ENCODE measurements around the gene ARSG. TPM values are rescaled to one million over a fixed set of nuclear protein-coding genes. Genes with fewer than 3 reads are reported as not detected.

The ARSG gene
- 19.5 and 20.0 TPM in 2 replicates for total RNA-seq (ENCODE audit: low replicate concordance)

DNA sequence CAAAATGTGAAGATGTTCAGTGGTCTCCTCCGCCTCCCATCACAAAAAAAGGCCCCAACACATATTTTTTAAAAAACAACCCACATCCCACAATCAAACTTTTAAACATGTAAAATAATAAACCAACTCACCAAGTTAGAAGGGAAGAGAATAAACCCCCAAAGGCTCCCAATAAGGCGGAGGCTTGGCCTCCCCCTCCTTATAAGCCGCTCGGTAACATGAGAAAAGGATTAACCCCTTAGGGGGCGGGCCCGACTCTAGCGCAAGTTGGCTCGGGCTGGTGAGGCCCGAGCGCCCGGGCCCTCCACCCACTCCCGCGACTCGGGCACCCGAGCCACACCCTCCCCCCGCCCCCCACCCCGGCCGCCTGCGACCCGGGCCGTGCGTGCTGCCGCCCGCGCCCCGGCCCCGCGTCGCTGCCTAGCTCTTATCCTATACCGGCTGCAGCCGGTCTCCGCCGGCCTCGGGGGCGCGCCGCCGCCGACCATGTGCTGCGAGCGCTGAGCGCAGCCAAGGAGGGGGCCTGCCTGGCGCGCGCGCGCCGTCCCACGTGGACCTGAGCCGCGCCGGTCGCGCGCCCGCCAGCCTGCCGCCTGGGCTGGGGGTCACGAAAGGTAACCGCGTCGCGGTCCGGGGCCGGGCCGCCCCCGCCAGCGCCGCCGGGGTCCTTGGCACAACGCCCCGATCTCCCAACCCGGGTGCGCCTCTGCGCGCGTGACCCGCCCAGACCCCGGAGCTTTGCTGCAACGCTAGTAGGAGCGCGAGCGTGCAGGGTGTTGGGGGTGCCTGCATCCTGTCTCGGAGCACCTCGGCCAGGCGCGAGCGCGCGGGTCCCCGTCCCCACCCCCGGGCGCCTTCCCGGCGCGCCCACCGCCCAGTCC, at the start of gene ARSG, which contains the start of gene SLC16A6:
TSS of gene ARSG (plus strand) at position 541 of the 881 bp plus-strand sequence. CDS start 15,999 bp downstream, outside the sequence.
TSS of gene SLC16A6 (minus strand) at position 173 of the 881 bp plus-strand sequence. CDS start 12,807 bp downstream, outside the sequence.
- H3K27ac Mint-ChIP-seq, result no peak within 1 kb of the TSS
- Histone ChIP-seq H3K27ac (peak within 1 kb of the TSS; percentile 45), H2AFZ (replicated peaks) (peak within 1 kb of the TSS; percentile 97), H3K27me3 (peaks cover 67% of the 10 kb centered on the region), H3K4me1 (peaks cover 36% of the 10 kb centered on the region), H3K79me2 (ENCODE audit: low read depth) (no peaks in the 10 kb centered on the region), H3K9ac (peak within 1 kb of the TSS; percentile 56), H3F3A (ENCODE audit: low read depth) (peaks cover 62% of the 10 kb centered on the region), H3K9me3 (ENCODE audit: low read depth) (no peaks in the 10 kb centered on the region), H3K4me2 (peak within 1 kb of the TSS; percentile 97), H3K4me3 (peak within 1 kb of the TSS; percentile 89), H4K20me1 (ENCODE audit: low read depth) (peaks cover 9% of the 10 kb centered on the region), H3K36me3 (no peaks in the 10 kb centered on the region)
- H3K4me1 Mint-ChIP-seq, result peaks cover 26% of the 10 kb centered on the region
- peak; percentile 91 for DNase-seq (ENCODE audit: low spot score)
- peak within 1 kb of the TSS; percentile 96 for H3K4me3 Mint-ChIP-seq
- H3K27me3 Mint-ChIP-seq (ENCODE audit: insufficient read depth, low read depth), result peaks cover 21% of the 10 kb centered on the region
- no peaks in the 10 kb centered on the region for H3K36me3 Mint-ChIP-seq
- no peaks in the 10 kb centered on the region for H3K9me3 Mint-ChIP-seq
- no peak for TF ChIP-seq EZH2phosphoT487 (IDR thresholded peaks at IDR 0.05)
- TF ChIP-seq, protein P1, sequence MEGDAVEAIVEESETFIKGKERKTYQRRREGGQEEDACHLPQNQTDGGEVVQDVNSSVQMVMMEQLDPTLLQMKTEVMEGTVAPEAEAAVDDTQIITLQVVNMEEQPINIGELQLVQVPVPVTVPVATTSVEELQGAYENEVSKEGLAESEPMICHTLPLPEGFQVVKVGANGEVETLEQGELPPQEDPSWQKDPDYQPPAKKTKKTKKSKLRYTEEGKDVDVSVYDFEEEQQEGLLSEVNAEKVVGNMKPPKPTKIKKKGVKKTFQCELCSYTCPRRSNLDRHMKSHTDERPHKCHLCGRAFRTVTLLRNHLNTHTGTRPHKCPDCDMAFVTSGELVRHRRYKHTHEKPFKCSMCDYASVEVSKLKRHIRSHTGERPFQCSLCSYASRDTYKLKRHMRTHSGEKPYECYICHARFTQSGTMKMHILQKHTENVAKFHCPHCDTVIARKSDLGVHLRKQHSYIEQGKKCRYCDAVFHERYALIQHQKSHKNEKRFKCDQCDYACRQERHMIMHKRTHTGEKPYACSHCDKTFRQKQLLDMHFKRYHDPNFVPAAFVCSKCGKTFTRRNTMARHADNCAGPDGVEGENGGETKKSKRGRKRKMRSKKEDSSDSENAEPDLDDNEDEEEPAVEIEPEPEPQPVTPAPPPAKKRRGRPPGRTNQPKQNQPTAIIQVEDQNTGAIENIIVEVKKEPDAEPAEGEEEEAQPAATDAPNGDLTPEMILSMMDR (IDR thresholded peaks at IDR 0.05), result no peak
- TF ChIP-seq EZH2 (IDR thresholded peaks at IDR 0.05), result no peak

DNA sequence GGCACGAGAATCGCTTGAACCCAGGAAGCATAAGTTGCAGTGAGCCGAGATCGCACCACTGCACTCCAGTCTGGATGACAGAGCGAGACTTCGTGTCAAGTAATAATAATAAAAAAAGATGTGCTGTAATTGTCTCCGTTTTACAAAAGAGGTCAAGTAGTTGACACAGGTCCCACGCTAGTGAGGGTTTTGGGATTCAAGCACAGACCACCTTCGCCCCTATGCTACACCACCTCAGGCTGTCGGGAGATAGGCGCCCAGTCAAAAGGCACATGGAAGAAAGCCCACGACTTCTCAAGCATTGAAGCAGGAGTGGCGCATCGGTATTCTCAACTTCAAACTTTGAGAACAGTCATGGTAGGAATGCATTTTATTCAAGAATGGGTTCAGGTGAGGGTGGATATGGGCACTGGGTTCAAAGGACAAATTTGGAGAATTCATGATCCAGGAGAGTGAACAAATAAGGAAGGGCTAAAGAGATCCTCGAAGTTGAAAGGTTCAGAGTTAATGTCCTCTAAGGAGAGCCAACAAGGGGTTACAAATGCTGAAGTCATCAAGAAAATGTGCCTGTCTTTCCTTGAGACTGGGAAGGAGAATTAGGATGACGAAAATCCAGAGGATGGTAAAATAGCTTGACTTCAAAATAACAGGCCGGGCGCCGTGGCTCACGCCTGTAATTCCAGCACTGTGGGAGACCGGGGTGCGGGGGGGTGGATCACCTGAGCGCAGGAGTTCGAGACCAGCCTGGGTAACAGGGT, 44.8 kb upstream of the ARSG start:
- Mint-ChIP-seq H3K27ac (no peak overlapping the region), H3K36me3 (peaks cover 3% of the 10 kb centered on the region), H3K27me3 (ENCODE audit: insufficient read depth, low read depth) (no peaks in the 10 kb centered on the region), H3K9me3 (no peaks in the 10 kb centered on the region), H3K4me1 (peaks cover 17% of the 10 kb centered on the region), H3K4me3 (peak overlapping the region; percentile 93)
- H3K79me2 ChIP-seq (ENCODE audit: low read depth), result peaks cover 11% of the 10 kb centered on the region
- H3K4me1 ChIP-seq, result no peaks in the 10 kb centered on the region
- no peaks in the 10 kb centered on the region for H3K9me3 ChIP-seq (ENCODE audit: low read depth)
- H4K20me1 ChIP-seq (ENCODE audit: low read depth), result no peaks in the 10 kb centered on the region
- no peak overlapping the region for H3K9ac ChIP-seq
- H3K27ac ChIP-seq, result no peak overlapping the region
- DNase-seq (ENCODE audit: low spot score), result no peak
- peak overlapping the region; percentile 96 for H3K4me2 ChIP-seq
- H2AFZ ChIP-seq (replicated peaks), result no peak overlapping the region
- no peaks in the 10 kb centered on the region for H3K36me3 ChIP-seq
- TF ChIP-seq, protein P1 (IDR thresholded peaks at IDR 0.05), result no peak
- TF ChIP-seq EZH2phosphoT487 (IDR thresholded peaks at IDR 0.05) (no peak), EZH2 (IDR thresholded peaks at IDR 0.05) (no peak)
- H3K27me3 ChIP-seq, result no peaks in the 10 kb centered on the region
- no peak overlapping the region for H3K4me3 ChIP-seq
- H3F3A ChIP-seq (ENCODE audit: low read depth), result peaks cover 8% of the 10 kb centered on the region

DNA sequence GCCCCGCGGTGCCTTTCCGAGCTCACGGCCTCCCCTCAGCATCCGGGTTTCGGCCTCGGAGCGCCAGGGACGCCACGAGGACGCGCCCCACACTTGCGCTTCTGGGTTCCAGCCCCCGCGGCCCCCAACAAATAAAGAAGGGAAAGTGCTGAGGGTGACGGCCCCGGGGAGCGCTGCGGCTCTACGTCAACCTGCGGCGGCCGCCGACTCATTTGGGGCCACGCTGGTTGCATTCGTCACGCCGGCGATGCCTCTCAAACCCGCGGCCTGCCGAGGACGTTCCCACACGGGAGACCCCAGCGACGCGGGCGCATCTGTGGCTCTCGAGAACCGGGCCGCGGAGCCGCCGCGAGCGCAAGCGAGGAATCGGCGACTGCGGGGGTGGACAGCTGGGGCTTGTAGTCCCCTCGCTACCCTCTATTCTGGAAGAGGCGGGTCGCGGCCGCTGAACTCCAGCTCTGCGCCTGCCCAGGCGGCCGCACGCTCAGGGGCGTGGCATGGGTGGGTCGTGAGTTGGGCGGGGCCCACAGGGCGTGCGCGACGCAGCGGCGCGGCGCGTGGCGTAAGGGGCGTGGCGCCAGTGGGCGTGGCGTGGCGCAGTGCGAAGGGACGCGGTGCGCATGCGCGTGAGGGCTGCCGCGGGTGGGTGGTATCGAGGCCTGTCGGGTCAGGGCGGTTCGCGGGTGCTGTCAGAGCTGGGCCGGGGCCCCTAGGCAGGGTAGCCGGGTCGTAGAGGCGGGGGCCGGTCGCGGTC, 43.7 kb upstream of the ARSG start, which contains the start of gene AMZ2:
TSS of gene AMZ2 (plus strand) at position 599 of the 754 bp plus-strand sequence. CDS start 2,145 bp downstream, outside the sequence.
- Mint-ChIP-seq H3K27ac (peak within 1 kb of the TSS; percentile 86), H3K4me1 (peaks cover 17% of the 10 kb centered on the region), H3K9me3 (no peaks in the 10 kb centered on the region), H3K36me3 (peaks cover 9% of the 10 kb centered on the region), H3K27me3 (ENCODE audit: insufficient read depth, low read depth) (no peaks in the 10 kb centered on the region), H3K4me3 (peak within 1 kb of the TSS; percentile 93)
- peaks cover 3% of the 10 kb centered on the region for H3K36me3 ChIP-seq
- no peaks in the 10 kb centered on the region for H3K9me3 ChIP-seq (ENCODE audit: low read depth)
- peak within 1 kb of the TSS; percentile 95 for H2AFZ ChIP-seq (replicated peaks)
- H3K27ac ChIP-seq, result peak within 1 kb of the TSS; percentile 44
- no peaks in the 10 kb centered on the region for H3K27me3 ChIP-seq
- no peaks in the 10 kb centered on the region for H4K20me1 ChIP-seq (ENCODE audit: low read depth)
- peak; percentile 97 for DNase-seq (ENCODE audit: low spot score)
- TF ChIP-seq EZH2 (IDR thresholded peaks at IDR 0.05) (no peak), EZH2phosphoT487 (IDR thresholded peaks at IDR 0.05) (no peak)
- TF ChIP-seq, protein P1 (IDR thresholded peaks at IDR 0.05), result no peak
- H3F3A ChIP-seq (ENCODE audit: low read depth), result peaks cover 8% of the 10 kb centered on the region
- peaks cover 11% of the 10 kb centered on the region for H3K79me2 ChIP-seq (ENCODE audit: low read depth)
- no peaks in the 10 kb centered on the region for H3K4me1 ChIP-seq
- peak within 1 kb of the TSS; percentile 92 for H3K4me3 ChIP-seq
- peak within 1 kb of the TSS; percentile 63 for H3K9ac ChIP-seq
- peak within 1 kb of the TSS; percentile 96 for H3K4me2 ChIP-seq
